Adipose tissue (tissue), 3 donors: ENCODE results near the gene FKBP5. TPM values are rescaled to one million over a fixed set of nuclear protein-coding genes. Genes with fewer than 3 reads are reported as not detected.
A peak's percentile ranks its signal among the peaks of the same experiment; 100 is the strongest.
"Not testable (repeated sequence)": the region's sequence is repeated elsewhere in the genome, so short reads cannot be mapped to it uniquely, and the experiment has no call there.

Experiments used
- H3K27ac ChIP-seq: one replicate; pipeline ENCODE4 v1.5.1; 2013; ENCODE audit warnings: low read depth, low read length
- WGBS, 3 donors: extraction: QIAGEN DNeasy Blood & Tissue Kit; methylation state at CpG; one replicate each; pipeline ENCODE4 v1.1.7; 2013; 5-methylcytosine and 5-hydroxymethylcytosine counted together
- polyA plus RNA-seq, 3 donors: library from polyadenylated mRNA; stranded (reverse); fragments of 200-250 nt; gene quantifications; one replicate each; pipeline ENCODE4 v1.2.3, GENCODE V29; 2013
- donor health status: healthy with polysubstance abuse.
- donor health status: Bipolar disorder and iron deficiency.
- donor health status: healthy.

The FKBP5 gene
- polyA plus RNA-seq, 3 donors, result 111 to 356 (median 181) TPM

- 30 to 57% (median 37%) methylated on average over 6 of the region's 6 CpGs for WGBS, 3 donors
- H3K27ac ChIP-seq, result peak overlapping the region; percentile 91
Observed at GRCh38 chr6:35602133-35602946, 86.4 kb downstream of the FKBP5 start.

GRCh38 chr6:35601331-35602132 lies 87.2 kb downstream of the FKBP5 start:
- peak overlapping the region; percentile 51 for H3K27ac ChIP-seq
- 2 to 33% (median 8%) methylated on average over 8 of the region's 8 CpGs for WGBS, 3 donors

GRCh38 chr6:35600659-35601125 lies 88.0 kb downstream of the FKBP5 start:
- H3K27ac ChIP-seq, result no peak overlapping the region
- 7 to 47% (median 10%) methylated on average over 1 of the region's 1 CpG for WGBS, 3 donors

GRCh38 chr6:35599761-35600658 lies 88.7 kb downstream of the FKBP5 start:
- 76 to 84% (median 83%) methylated on average over 8 of the region's 8 CpGs for WGBS, 3 donors
- H3K27ac ChIP-seq, result peak overlapping the region; percentile 94

GRCh38 chr6:35598621-35599020 lies 90.1 kb downstream of the FKBP5 start:
- H3K27ac ChIP-seq, result not testable (repeated sequence)
- WGBS, 3 donors, result 96 to 98% (median 97%) methylated on average over 8 of the region's 8 CpGs

- H3K27ac ChIP-seq, result no peak overlapping the region
- 74 to 83% (median 74%) methylated on average over 8 of the region's 8 CpGs for WGBS, 3 donors
Observed at GRCh38 chr6:35596448-35597442, 92.0 kb downstream of the FKBP5 start.

- WGBS, 3 donors, result 89 to 95% (median 93%) methylated on average over 6 of the region's 6 CpGs
- H3K27ac ChIP-seq, result no peak overlapping the region
Observed at GRCh38 chr6:35594503-35595186, 94.1 kb downstream of the FKBP5 start.

GRCh38 chr6:35592178-35592577 lies 96.5 kb downstream of the FKBP5 start:
- no peak overlapping the region for H3K27ac ChIP-seq
- 82 to 90% (median 83%) methylated on average over 3 of the region's 3 CpGs for WGBS, 3 donors

GRCh38 chr6:35590622-35591066 lies 98.1 kb downstream of the FKBP5 start:
- WGBS, 3 donors, result 25 to 38% (median 36%) methylated on average over 6 of the region's 6 CpGs
- no peak overlapping the region for H3K27ac ChIP-seq

- H3K27ac ChIP-seq, result no peak overlapping the region
- WGBS, 3 donors, result 99 to 100% (median 100%) methylated on average over 3 of the region's 3 CpGs
Observed at GRCh38 chr6:35589904-35590303, 98.8 kb downstream of the FKBP5 start.

GRCh38 chr6:35589201-35589739 lies 99.4 kb downstream of the FKBP5 start:
- no peak overlapping the region for H3K27ac ChIP-seq
- 90 to 98% (median 97%) methylated on average over 8 of the region's 8 CpGs for WGBS, 3 donors

- no peak overlapping the region for H3K27ac ChIP-seq
- WGBS, 3 donors, result 61 to 75% (median 69%) methylated on average over 2 of the region's 2 CpGs
Observed at GRCh38 chr6:35587167-35587566, 101.5 kb downstream of the FKBP5 start.

GRCh38 chr6:35586542-35586941 lies 102.2 kb downstream of the FKBP5 start:
- no peak overlapping the region for H3K27ac ChIP-seq

GRCh38 chr6:35585658-35586057 lies 103.1 kb downstream of the FKBP5 start:
- H3K27ac ChIP-seq, result no peak overlapping the region

GRCh38 chr6:35583893-35584688 lies 104.6 kb downstream of the FKBP5 start:
- WGBS, 3 donors, result 24 to 29% (median 27%) methylated on average over 6 of the region's 6 CpGs
- H3K27ac ChIP-seq, result no peak overlapping the region

- WGBS, 3 donors, result 50 to 73% (median 60%) methylated on average over 2 of the region's 2 CpGs
- H3K27ac ChIP-seq, result no peak overlapping the region
Observed at GRCh38 chr6:35582315-35582714, 106.4 kb downstream of the FKBP5 start.
